ENCODE measurements around the gene AKNAD1.

AKNAD1 gene

GRCh38 chr1:108841703-108842102 is 15.2 kb downstream of the AKNAD1 start:
- Histone ChIP-seq H3K4me1 (ENCODE audit: control insufficient read depth, low read length) (no peaks in the 10 kb centered on the region), H3K27me3 (ENCODE audit: control insufficient read depth, low read length) (peaks cover 8% of the 10 kb centered on the region; the same call in 1 of the 2 replicates), H3K4me3 (ENCODE audit: low read length) (no peak overlapping the region), H3K9me2 (replicated peaks; ENCODE audit: control insufficient read depth, low read length) (no peaks in the 10 kb centered on the region), H3K27ac (ENCODE audit: low read depth, low read length) (no peak overlapping the region), H4K20me1 (ENCODE audit: control insufficient read depth, insufficient read depth, low read depth, low read length) (no peaks in the 10 kb centered on the region), H3K36me3 (ENCODE audit: control insufficient read depth, low read length) (no peaks in the 10 kb centered on the region), H3K4me2 (ENCODE audit: low read length) (no peak overlapping the region), H3K79me2 (ENCODE audit: control insufficient read depth, low read length) (no peaks in the 10 kb centered on the region), H3K9me3 (ENCODE audit: control insufficient read depth, insufficient read depth, low read length) (no peaks in the 10 kb centered on the region), H3F3A (ENCODE audit: control insufficient read depth, insufficient read depth) (no peaks in the 10 kb centered on the region)
- TF ChIP-seq EZH2phosphoT487 (IDR thresholded peaks at IDR 0.05; ENCODE audit: borderline replicate concordance, low read length): no peak
- no peak for TF ChIP-seq CTCF (IDR thresholded peaks at IDR 0.05; ENCODE audit: low read depth, low read length, poor library complexity, severe bottlenecking)

- Histone ChIP-seq H4K20me1 (ENCODE audit: control insufficient read depth, insufficient read depth, low read depth, low read length) (no peaks in the 10 kb centered on the region), H3K4me1 (ENCODE audit: control insufficient read depth, low read length) (no peaks in the 10 kb centered on the region), H3K4me2 (ENCODE audit: low read length) (no peak overlapping the region), H3K79me2 (ENCODE audit: control insufficient read depth, low read length) (no peaks in the 10 kb centered on the region), H3K4me3 (ENCODE audit: low read length) (no peak overlapping the region), H3K36me3 (ENCODE audit: control insufficient read depth, low read length) (no peaks in the 10 kb centered on the region), H3K9me2 (replicated peaks; ENCODE audit: control insufficient read depth, low read length) (no peaks in the 10 kb centered on the region), H3K27me3 (ENCODE audit: control insufficient read depth, low read length) (no peaks in the 10 kb centered on the region), H3F3A (ENCODE audit: control insufficient read depth, insufficient read depth) (no peaks in the 10 kb centered on the region), H3K9me3 (ENCODE audit: control insufficient read depth, insufficient read depth, low read length) (no peaks in the 10 kb centered on the region), H3K27ac (ENCODE audit: low read depth, low read length) (no peak overlapping the region)
- no peak for TF ChIP-seq CTCF (IDR thresholded peaks at IDR 0.05; ENCODE audit: low read depth, low read length, poor library complexity, severe bottlenecking)
Observed at GRCh38 chr1:108832929-108833328, 24.0 kb downstream of the AKNAD1 start.

- H3K4me2 ChIP-seq (ENCODE audit: low read length): no peak overlapping the region
- no peaks in the 10 kb centered on the region for H3F3A ChIP-seq (ENCODE audit: control insufficient read depth, insufficient read depth)
- no peaks in the 10 kb centered on the region for H4K20me1 ChIP-seq (ENCODE audit: control insufficient read depth, insufficient read depth, low read depth, low read length)
- H3K27ac ChIP-seq (ENCODE audit: low read depth, low read length): no peak overlapping the region
- H3K9me2 ChIP-seq (replicated peaks; ENCODE audit: control insufficient read depth, low read length): no peaks in the 10 kb centered on the region
- no peaks in the 10 kb centered on the region for H3K9me3 ChIP-seq (ENCODE audit: control insufficient read depth, insufficient read depth, low read length)
- H3K36me3 ChIP-seq (ENCODE audit: control insufficient read depth, low read length): no peaks in the 10 kb centered on the region
- H3K79me2 ChIP-seq (ENCODE audit: control insufficient read depth, low read length): no peaks in the 10 kb centered on the region
- no peaks in the 10 kb centered on the region for H3K4me1 ChIP-seq (ENCODE audit: control insufficient read depth, low read length)
- H3K27me3 ChIP-seq (ENCODE audit: control insufficient read depth, low read length): no peaks in the 10 kb centered on the region
- no peak overlapping the region for H3K4me3 ChIP-seq (ENCODE audit: low read length)
- TF ChIP-seq CTCF (IDR thresholded peaks at IDR 0.05; ENCODE audit: low read depth, low read length, poor library complexity, severe bottlenecking) (no peak), EZH2phosphoT487 (IDR thresholded peaks at IDR 0.05; ENCODE audit: borderline replicate concordance, low read length) (no peak)
Observed at GRCh38 chr1:108831225-108831624, 25.7 kb downstream of the AKNAD1 start.

Measured in DOHH2 (cell line).